Endothelial cell of umbilical vein (primary cell): ENCODE results near the gene ABCC1. TPM values are rescaled to one million over a fixed set of nuclear protein-coding genes. Genes with fewer than 3 reads are reported as not detected.

Source experiments
- BruUV-seq: library from RNA; stranded (reverse); fragments of 400-500 nt; replicated peaks from 2 replicates; lab custom pipeline; 2021; lab: Mats Ljungman, UMichigan
- CTCF ChIA-PET: fragments of 300-600, 350-600 bp; sonication (Branson Sonifier 250); formaldehyde crosslinking; loops from one replicate; lab custom pipeline; 2021; ENCODE audit warnings: antibody characterized with exemption, inconsistent platforms; lab: Charles Lee
- POLR2A ChIA-PET: fragments of 300-600, 350-600 bp; sonication (Branson Sonifier 250); formaldehyde crosslinking; loops from one replicate; lab custom pipeline; 2021; ENCODE audit warnings: antibody characterized with exemption, inconsistent platforms; lab: Charles Lee
- DNase-seq: peaks from one replicate; pipeline ENCODE4 v3.0.0-alpha.2; 2011; ENCODE audit warnings: low read depth, low spot score
- FAIRE-seq: peaks from 2 replicates; lab custom pipeline; 2011; peaks lifted over from hg19 to GRCh38; lab: Jason Lieb, UNC
- H2AFZ ChIP-seq: 2 replicates; pipeline ENCODE4 v1.6.0; 2012; ENCODE audit warnings: low read depth, low read length, control low read depth, inconsistent platforms
- H3K27ac ChIP-seq: 2 replicates; pipeline ENCODE4 v1.5.1; 2011; ENCODE audit warnings: low read depth, mild to moderate bottlenecking, control low read depth, low read length, moderate library complexity; ENCODE audit not compliant: insufficient read depth
- H3K27me3 ChIP-seq, 2 experiments: 2 replicates each; pipeline versions ENCODE4 v1.6.0 to v1.6.1; 2011; ENCODE audit warnings: low read length in 2 of 2, mixed read lengths in 1 of 2; ENCODE audit not compliant: control insufficient read depth in 2 of 2, insufficient read depth in 2 of 2
- H3K36me3 ChIP-seq, 2 experiments: 2 replicates in 1 of 2; 3 replicates in 1 of 2; pipeline ENCODE4 v1.5.1; 2011; ENCODE audit warnings: low read length in 2 of 2, mild to moderate bottlenecking in 1 of 2, moderate library complexity in 1 of 2; ENCODE audit not compliant: control insufficient read depth in 2 of 2, insufficient read depth in 2 of 2; ENCODE audit errors: extremely low read depth in 1 of 2
- H3K4me1 ChIP-seq: 3 replicates; pipeline ENCODE4 v1.5.1; 2011; ENCODE audit warnings: mild to moderate bottlenecking, low read length; ENCODE audit not compliant: control insufficient read depth, insufficient read depth; ENCODE audit errors: extremely low read depth
- H3K4me2 ChIP-seq: 2 replicates; pipeline ENCODE4 v1.6.1; 2011; ENCODE audit warnings: low read length, control low read depth, mixed read lengths; ENCODE audit not compliant: insufficient read depth
- H3K4me3 ChIP-seq, 3 experiments: fragments of 200-600 bp in 1 of 3; sonication (generic), shearing (Covaris generic) in 1 of 3; replicated peaks in 1 of 3; 2 replicates each; pipeline ENCODE4 v1.5.1; 2011 to 2016; ENCODE audit warnings: control low read depth in 3 of 3, low read length in 3 of 3, mild to moderate bottlenecking in 2 of 3, inconsistent platforms in 1 of 3, low read depth in 1 of 3, moderate library complexity in 1 of 3; ENCODE audit not compliant: insufficient read depth in 1 of 3
- H3K79me2 ChIP-seq: 2 replicates; pipeline ENCODE4 v1.6.0; 2012; ENCODE audit warnings: low read length, inconsistent platforms; ENCODE audit not compliant: control insufficient read depth, insufficient read depth
- H3K9ac ChIP-seq: replicated peaks from 2 replicates; pipeline ENCODE3; 2011; ENCODE audit warnings: low read length, control low read depth; ENCODE audit not compliant: insufficient read depth; ENCODE audit errors: extremely low read depth
- H3K9me1 ChIP-seq: replicated peaks from 3 replicates; pipeline ENCODE4 v1.6.0; 2011; ENCODE audit warnings: mild to moderate bottlenecking, low read length; ENCODE audit not compliant: control insufficient read depth, insufficient read depth; ENCODE audit errors: extremely low read depth
- H3K9me3 ChIP-seq: replicated peaks from 2 replicates; pipeline ENCODE4 v1.5.1; 2012; ENCODE audit warnings: low read length, inconsistent platforms; ENCODE audit not compliant: control insufficient read depth, insufficient read depth
- H4K20me1 ChIP-seq: replicated peaks from 2 replicates; pipeline ENCODE3; 2011; ENCODE audit warnings: mild to moderate bottlenecking, low read length; ENCODE audit not compliant: control insufficient read depth, insufficient read depth; ENCODE audit errors: extremely low read depth
- EZH2 ChIP-seq: IDR thresholded peaks from 2 replicates; pipeline ENCODE4 v1.6.1; 2012; ENCODE audit warnings: borderline replicate concordance, low read depth, mild to moderate bottlenecking, moderate library complexity, low read length, inconsistent platforms; ENCODE audit not compliant: severe bottlenecking
- FOS ChIP-seq: IDR thresholded peaks from 2 replicates; pipeline ENCODE4 v1.6.1; 2011; ENCODE audit warnings: mild to moderate bottlenecking, low read length, moderate library complexity, borderline replicate concordance; ENCODE audit not compliant: insufficient read depth
- GATA2 ChIP-seq: IDR thresholded peaks from 2 replicates; pipeline ENCODE4 v1.7.0; 2011; ENCODE audit warnings: low read depth, mild to moderate bottlenecking, moderate library complexity, mixed read lengths, low read length; ENCODE audit not compliant: insufficient read length, insufficient read depth
- JUN ChIP-seq: IDR thresholded peaks from 2 replicates; pipeline ENCODE4 v1.6.1; 2011; ENCODE audit warnings: borderline replicate concordance, low read depth; ENCODE audit not compliant: insufficient read length, insufficient read depth
- MYC ChIP-seq: IDR thresholded peaks from one replicate; pipeline ENCODE4 v1.6.1; 2011; ENCODE audit warnings: mild to moderate bottlenecking, low read depth, low read length
- POLR2AphosphoS5 ChIP-seq: IDR thresholded peaks from 2 replicates; pipeline ENCODE4 v1.6.1; 2012; ENCODE audit warnings: low read depth, mild to moderate bottlenecking, control low read depth, low read length, moderate library complexity; ENCODE audit not compliant: insufficient read depth
- dilution Hi-C: fragments of 300-500 bp; cut with MboI; formaldehyde crosslinking; loops from one replicate; pipeline ENCODE4 v1.15.0; 2019; ENCODE audit warnings: low sequenced_read_pairs; ENCODE audit not compliant: extremely low pct_ligation_motif_present
- intact Hi-C: fragments of 100-400 bp; cut with micrococcal nuclease; formaldehyde crosslinking; loops from one replicate; pipeline ENCODE4 v1.10.0; 2022
- polyA plus RNA-seq, 4 experiments: library from polyadenylated mRNA; depleted of rRNA in 3 of 4; stranded (reverse) in 3 of 4; unstranded in 1 of 4; fragments of >200 nt; gene quantifications; 2 replicates each; pipeline versions ENCODE4 v1.2.1 to v1.2.3, GENCODE V29; 2011 to 2012; ENCODE audit warnings: missing spikeins in 1 of 4
- total RNA-seq: library from RNA; stranded (reverse); gene quantifications from 2 replicates; pipeline ENCODE4 v1.2.3, GENCODE V29; 2021
- TF ChIP-seq, protein P1 (sequence below), 2 donors: IDR thresholded peaks; 1 replicate in 1 of 2; 2 replicates in 1 of 2; pipeline ENCODE4 v1.5.1; 2011; ENCODE audit warnings: low read length in 2 of 2, mild to moderate bottlenecking in 2 of 2, moderate library complexity in 2 of 2, control low read depth in 1 of 2, inconsistent platforms in 1 of 2, low read depth in 1 of 2; ENCODE audit not compliant: insufficient read depth in 1 of 2; ENCODE audit errors: extremely low read depth in 1 of 2
- TF ChIP-seq, protein P2 (sequence below): IDR thresholded peaks from 2 replicates; pipeline ENCODE4 v1.6.1; 2011; ENCODE audit not compliant: insufficient read depth, insufficient read length

Gene ABCC1
- total and polyA plus RNA-seq, 2 donors (not counting 3 experiments of a cell fraction or from before 2014, with no cell fraction given): 46.1 to 89.2 TPM

DNA sequence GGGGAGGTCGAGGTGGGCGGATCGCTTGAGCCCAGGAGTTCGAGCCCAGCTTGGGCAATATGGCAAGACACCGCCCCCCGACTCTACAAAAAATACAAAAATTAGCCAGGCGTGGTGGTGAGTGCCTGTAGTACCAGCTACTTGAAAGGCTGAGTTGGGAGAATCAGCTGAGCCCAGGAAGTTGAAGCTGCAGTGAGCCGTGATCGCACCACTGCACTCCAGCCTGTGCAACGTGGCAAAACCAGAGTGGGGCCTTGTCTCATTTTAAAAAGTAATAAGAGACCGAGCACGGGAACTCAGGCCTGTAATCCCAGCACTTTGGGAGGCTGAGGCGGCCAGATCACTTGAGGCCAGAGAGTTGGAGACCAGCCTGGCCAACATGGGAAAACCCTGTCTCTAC, 24.4 kb upstream of the ABCC1 start:
- intact Hi-C loops: no loop called here
- TF ChIP-seq FOS: no peak
- no peak for TF ChIP-seq GATA2
- no peak for TF ChIP-seq POLR2AphosphoS5
- TF ChIP-seq MYC: no peak
- TF ChIP-seq JUN: no peak
- no peak for TF ChIP-seq EZH2
- TF ChIP-seq, protein P1, sequence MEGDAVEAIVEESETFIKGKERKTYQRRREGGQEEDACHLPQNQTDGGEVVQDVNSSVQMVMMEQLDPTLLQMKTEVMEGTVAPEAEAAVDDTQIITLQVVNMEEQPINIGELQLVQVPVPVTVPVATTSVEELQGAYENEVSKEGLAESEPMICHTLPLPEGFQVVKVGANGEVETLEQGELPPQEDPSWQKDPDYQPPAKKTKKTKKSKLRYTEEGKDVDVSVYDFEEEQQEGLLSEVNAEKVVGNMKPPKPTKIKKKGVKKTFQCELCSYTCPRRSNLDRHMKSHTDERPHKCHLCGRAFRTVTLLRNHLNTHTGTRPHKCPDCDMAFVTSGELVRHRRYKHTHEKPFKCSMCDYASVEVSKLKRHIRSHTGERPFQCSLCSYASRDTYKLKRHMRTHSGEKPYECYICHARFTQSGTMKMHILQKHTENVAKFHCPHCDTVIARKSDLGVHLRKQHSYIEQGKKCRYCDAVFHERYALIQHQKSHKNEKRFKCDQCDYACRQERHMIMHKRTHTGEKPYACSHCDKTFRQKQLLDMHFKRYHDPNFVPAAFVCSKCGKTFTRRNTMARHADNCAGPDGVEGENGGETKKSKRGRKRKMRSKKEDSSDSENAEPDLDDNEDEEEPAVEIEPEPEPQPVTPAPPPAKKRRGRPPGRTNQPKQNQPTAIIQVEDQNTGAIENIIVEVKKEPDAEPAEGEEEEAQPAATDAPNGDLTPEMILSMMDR (IDR thresholded peaks at IDR 0.05; ENCODE audit: extremely low read depth in 1 of 2, insufficient read depth in 1 of 2, low read depth in 1 of 2, low read length in 2 of 2): no peak
- TF ChIP-seq, protein P2, sequence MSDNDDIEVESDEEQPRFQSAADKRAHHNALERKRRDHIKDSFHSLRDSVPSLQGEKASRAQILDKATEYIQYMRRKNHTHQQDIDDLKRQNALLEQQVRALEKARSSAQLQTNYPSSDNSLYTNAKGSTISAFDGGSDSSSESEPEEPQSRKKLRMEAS: no peak

More for the DNA sequence above, 24.4 kb upstream of the ABCC1 start:
- no peaks in the 10 kb centered on the region for H4K20me1 ChIP-seq
- no peaks in the 10 kb centered on the region for H3K9me1 ChIP-seq
- H2AFZ ChIP-seq: no peak overlapping the region
- no peaks in the 10 kb centered on the region for H3K79me2 ChIP-seq
- ChIA-PET POLR2A (no interaction called here), CTCF (interaction anchor here (0.9 to 1.2 kb wide), 3 partner anchors 32 to 50 kb away, joined by 3 read pairs; partner anchors contain the start of gene CEP20)
- dilution Hi-C loops: no loop called here
- H3K9me3 ChIP-seq: no peaks in the 10 kb centered on the region
- no peaks in the 10 kb centered on the region for H3K36me3 ChIP-seq
- BruUV-seq: no TSS peak
- H3K4me3 ChIP-seq: no peak overlapping the region
- no peak overlapping the region for H3K4me2 ChIP-seq
- H3K4me1 ChIP-seq: no peaks in the 10 kb centered on the region
- FAIRE-seq (no peak), DNase-seq (no peak)
- H3K27me3 ChIP-seq: no peaks in the 10 kb centered on the region
- no peak overlapping the region for H3K9ac ChIP-seq
- H3K27ac ChIP-seq: no peak overlapping the region
